HG03457 (cell line): ENCODE data around the gene HDAC4.

Experiments
- ATAC-seq: cut with Tn5 transposase; IDR thresholded peaks from one replicate; pipeline ENCODE4 v1.9.1; 2021; ENCODE audit warnings: moderate number of reproducible peaks; ENCODE audit not compliant: unreplicated experiment

Gene HDAC4

DNA sequence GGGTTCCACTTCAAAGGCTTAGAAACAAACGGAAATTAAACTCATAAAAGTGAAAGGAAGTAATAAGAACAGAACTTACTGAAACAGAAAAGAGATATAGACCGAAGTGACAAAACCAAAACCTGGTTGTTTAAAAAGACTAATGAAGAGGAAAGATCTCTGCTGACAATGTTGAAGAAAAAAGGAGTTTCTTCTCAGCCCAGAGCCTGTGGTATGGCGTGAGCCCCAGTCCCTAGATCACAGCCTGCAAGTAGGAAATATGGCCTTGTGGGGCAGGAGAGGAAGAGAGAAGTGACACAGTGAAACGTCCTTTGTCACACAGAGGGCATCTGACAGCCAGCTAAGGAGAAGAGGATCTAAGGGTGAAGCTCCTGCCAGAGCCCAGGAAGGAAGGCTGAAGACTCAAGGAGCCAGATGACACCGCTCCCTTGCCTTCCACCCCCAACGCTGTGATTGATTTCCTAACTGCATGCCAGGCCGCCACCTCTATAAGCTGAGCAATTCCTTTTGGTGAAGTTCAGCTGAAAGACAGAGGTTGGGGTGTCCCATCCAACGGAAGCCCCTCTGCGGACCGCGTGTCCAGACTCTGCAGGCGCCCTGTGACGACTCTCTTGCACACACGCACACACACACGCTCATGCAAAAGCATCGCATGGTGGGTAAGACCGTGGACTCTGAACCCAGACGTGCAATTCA is 141.1 kb downstream of the HDAC4 start:
- ATAC-seq, result no peak

DNA sequence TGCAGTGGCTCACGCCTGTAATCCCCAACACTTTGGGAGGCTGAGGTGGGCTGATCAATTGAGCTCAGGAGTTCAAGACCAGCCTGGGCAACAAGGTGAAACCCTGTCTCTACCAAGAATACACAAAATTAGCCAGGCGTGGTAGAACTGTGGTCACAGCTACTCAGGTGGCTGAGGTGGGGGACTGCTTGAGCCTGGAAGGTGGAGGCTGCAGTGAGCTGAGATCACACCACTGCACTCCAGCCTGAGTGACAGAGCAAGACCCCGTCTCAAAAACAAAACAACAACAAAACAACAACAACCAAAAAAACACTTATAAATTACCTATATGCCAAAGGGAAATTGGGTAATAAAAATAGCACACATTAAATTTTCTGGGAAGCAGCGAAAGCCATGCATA is 141.6 kb downstream of the HDAC4 start:
- no peak for ATAC-seq

DNA sequence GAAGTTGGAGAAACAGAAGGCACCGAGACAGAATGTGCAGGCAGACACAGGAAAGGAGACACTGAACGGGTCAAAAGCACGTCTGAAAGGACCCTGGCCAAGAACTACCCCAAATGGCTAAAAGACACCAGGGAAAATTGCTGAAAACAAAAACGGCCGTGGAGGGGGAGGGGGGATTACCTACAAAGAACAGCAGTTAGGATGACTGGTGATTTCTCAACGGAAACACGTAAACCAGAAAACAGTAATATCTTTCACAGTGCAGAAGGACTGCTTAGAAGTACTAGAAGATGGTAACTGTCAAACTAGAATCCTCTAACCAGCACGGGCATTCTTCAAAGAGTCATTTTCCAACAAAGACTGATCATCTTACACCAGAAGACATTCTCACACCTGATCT is 142.6 kb downstream of the HDAC4 start:
- ATAC-seq, result no peak

DNA sequence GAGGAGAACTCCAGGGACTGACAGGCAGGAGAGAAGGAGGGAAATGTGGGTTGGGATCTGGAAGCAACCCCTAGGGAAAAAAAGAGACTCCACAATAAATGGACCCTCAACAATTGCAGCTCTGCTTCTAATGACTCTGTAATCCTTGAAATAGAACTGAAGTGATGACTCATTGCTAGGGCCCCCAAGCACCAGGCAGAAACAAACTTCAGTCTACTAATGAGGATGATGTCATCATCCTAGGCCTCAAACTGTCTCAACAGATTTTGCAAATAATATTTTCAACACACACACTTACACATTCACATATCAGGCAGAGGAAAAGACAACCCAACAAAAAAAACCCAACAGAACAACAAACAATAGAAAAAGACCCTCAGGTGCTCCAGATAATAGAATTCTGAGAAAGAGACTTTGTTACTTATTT is 143.3 kb downstream of the HDAC4 start:
- no peak for ATAC-seq

DNA sequence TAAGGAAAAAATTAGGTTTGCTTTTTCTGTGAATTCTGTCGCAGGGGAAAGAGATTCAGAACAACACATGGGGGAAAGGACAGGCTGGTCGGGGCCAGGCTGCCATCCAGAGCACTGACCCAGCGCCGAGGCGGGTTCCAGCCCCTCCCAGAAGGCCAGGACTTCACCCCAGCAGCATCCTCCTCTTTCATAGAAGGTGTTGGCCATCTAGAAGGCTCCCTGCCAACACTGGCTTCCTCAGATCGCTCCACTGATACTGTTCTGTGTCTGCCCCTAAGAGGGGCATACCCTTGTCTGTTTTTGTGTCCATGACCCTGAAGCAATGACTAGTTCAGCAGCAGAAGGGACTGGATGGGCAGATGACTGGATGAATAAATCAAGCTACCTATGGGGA is 144.5 kb downstream of the HDAC4 start:
- ATAC-seq, result no peak

DNA sequence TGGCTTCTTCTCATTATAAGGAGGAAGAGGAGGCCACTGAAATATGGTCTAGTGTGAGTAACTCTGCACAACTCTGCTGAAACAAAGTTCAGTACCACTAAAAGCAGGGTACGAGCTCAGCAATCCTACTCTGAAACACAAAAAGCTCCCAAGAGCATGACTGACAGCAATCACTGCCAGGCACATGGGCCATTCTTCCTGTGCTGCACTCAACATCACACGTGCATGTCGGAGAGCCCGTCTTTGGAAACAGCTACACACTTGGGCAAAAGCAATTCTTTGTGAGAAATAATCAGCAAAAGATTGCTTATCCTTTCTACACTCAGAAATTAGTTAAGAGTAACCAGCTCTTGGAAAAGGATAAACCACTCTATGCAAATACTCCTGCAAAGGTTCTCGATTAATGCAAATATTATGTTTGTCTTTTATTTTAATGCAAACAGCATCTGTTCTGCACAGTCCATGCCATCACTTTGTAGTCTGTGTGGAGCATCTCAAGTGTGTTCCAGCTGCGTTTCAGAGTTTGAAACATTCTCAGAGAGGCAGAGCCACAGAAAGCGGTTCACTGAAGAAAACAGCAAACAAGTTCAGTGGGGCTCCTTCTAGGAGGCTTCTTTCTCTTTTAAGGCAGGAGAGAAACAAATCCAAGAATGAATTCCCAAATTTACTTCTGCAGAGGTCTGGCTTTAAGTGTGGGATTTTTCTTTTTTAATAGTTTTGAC is 145.0 kb downstream of the HDAC4 start:
- no peak for ATAC-seq

DNA sequence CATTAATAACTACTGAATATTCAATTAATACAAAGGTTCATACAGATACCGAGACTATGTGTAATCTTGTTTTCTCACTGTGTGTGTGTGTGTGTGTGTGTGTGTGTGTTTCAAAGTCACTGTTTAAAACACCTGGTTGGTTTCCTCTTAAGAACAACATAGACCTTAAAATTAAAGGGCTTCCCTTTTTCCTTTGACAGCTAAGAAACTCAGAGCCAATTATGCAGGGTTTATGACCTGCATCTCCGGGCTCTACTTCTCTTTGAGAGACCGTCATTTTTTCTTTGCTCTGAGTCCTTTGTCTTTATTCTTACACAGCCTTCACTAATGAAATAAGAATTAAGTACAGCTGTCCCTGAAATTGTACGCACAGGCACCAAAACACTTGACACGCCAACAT is 145.6 kb downstream of the HDAC4 start:
- ATAC-seq, result no peak

DNA sequence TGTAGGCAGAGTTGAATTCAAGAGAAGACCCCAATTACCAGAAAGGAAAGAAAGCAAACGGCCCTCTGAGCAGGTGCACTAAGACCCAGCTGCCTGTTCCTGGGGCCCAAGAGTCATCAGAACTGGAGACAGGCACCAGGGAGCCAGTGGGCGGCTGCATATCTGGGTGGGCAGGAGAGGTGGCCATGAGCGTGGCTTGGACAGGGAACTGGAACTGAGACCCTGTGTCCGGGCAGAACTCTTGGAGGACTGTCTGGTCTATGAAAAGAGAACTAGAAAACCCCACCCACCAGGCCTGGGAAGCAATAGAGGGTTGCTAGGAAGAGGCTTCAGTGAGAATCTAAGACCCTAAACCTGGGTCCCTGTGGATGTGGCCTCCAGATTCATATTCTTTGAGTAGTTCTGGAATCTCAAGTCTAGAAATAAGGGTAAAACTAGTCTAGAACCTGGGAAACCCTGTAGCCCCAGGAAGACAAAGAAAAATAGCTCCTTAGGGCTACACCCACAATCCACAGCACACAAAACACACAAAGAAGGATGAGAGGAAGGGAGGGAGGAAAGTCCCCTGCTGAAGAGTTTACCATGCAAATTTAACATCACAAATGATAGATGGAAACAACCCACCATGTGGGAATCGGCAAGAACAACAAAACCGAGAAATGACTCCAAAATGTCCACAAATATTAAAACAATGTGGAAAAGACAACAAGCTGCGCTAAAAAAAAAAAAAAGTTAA is 147.0 kb downstream of the HDAC4 start:
- ATAC-seq, result no peak

DNA sequence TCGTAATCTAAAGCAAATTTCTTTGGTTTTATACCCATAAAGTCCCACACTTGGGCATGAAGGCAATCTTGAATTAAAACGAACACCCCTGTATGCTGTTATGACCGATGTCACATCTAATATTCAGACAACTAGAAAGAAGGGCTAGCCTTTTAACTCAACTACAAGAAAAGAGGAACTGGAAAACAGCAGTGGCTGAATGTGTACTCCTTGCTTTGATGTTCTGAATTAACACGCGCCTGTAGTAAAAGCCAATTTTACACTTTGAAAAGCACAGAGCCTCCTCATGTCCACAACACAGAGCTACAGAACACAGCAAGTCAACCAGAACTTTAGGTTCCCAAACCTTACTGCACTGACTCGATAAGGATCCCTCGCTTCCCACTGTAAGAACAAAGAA is 147.6 kb downstream of the HDAC4 start:
- ATAC-seq, result no peak

DNA sequence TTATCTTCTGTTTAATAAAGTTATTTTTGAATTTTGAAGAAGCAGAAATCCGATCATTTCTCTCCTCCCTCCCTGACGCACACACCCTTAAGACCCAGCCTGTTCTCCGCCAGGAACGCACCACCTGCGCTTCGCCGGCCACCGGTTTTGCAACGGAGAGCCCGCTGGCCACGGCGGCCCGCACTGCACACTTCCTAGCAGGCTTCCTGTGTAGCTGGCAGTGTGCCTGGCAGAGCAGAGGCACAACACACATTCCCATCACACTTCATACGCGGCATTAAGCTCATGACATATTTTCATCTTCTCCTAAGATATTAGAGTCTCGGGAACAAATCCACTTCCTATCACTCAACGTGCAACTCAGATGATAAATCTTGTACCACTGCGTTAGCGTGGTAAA is 148.0 kb downstream of the HDAC4 start:
- ATAC-seq, result no peak

DNA sequence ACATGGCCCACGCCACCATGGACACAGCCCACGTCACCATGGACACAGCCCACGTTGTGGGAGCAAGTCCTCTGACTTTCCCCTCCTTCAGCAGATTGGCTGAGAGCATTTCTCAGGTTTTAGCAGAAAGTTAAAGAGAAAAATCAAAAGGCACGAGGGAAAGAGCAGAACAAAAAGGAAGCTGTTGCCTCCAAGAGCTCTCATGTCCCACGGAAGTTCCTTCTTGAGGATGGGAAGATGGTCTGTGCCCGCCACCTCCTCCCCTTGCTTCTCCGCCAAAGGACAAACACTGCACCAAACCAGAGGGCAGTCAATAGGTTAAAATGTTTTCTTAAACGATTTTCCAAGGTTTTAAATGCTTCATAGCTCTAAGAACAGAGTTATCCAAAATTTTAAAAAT is 148.4 kb downstream of the HDAC4 start:
- ATAC-seq, result no peak

DNA sequence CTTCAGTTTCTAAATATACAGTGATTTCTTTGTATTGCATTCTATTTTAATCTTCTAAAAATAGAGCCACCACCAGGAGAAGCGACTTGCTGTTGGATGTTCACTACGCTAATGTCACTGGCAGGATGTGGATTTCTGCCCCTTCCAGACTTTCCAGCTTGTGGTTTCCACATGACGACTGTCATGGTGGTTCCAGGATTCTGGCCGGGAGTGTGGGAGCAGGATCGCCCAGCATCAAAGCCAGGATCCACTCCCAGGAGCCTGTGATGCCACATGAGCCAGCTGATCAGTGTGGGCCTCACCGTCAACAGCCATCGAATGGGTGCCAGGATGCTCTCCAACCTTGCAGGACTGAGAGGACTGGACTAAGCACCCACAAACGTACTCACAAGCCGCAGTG is 148.8 kb downstream of the HDAC4 start:
- no peak for ATAC-seq

DNA sequence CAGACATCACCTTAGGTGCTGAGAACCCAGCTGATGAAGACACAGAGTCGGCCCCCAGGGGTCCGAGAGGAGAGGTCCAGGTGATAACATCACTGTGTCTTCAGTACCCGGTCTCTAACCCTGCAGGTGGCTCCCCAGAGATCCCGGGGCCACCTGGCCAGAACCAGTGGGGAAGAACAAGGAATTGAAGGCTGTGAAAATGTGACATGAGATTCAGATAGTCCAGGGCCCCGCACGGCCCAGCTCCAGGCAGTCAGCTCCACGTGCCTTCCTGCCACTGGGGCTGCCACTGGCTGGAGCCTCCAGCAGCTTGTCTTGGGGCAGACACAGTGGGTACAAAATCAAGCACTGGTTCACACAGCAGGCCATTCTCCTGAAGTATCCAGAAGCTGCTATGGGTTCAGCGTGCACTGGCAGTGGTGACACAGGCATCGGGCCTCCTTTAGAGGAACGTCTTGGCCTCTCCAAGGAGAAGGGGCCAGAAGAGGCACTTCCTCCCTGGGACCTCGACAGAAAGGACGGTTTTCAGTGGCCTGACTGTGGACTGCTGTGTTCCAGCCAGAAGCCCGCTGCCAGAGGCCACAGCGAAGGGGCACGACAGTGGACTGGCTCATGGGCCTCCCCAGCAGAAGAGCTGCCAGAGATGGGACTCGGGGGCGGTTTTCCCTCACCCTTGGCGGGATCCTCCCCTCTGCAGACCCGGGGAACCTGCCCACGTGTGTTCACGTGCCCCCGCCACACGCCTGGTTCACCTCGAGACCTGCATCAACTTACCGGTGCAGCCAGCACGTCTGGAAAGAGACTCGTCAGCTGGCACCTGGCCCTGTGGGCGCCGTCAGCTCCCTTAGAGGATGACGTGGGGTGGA is 150.4 kb downstream of the HDAC4 start:
- ATAC-seq, result no peak

DNA sequence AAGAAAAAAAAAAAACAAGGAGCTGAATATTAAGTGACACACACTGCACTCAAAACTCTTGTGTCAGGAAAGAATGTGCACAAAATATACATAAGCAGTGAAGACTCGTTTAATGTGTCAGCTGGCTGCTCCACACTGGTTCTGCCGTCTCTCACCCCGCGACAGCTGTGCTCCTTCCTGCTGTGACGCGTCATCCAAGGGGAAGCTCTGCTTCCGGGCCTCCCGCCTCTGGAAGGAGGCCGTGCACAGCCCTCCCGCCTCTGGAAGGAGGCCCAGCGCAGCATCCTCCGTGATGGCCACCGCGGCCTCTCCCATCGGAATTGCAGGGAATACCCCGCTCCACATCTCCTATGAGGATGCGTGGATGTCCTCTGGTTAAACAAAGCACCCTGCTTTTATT is 151.0 kb downstream of the HDAC4 start:
- ATAC-seq, result no peak

DNA sequence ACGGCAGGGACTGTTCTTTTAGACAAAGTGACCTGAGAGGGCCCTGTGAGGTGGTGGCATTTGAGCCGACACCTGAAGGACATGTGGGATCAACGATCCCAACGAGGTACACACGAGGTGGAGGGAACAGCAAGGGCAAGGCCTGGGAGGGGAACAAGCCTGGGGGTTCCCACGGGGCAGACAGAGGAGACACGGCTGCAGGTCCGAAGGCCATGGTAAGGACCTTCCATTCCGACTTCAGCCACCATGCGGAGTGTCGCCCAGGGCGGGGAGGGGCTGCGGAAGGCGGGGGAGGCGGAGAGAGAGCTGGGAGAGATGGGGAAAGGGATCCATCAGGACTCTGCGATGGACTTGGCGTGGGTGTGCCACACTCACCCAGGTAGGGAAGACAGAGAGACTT is 151.8 kb downstream of the HDAC4 start:
- ATAC-seq, result no peak

DNA sequence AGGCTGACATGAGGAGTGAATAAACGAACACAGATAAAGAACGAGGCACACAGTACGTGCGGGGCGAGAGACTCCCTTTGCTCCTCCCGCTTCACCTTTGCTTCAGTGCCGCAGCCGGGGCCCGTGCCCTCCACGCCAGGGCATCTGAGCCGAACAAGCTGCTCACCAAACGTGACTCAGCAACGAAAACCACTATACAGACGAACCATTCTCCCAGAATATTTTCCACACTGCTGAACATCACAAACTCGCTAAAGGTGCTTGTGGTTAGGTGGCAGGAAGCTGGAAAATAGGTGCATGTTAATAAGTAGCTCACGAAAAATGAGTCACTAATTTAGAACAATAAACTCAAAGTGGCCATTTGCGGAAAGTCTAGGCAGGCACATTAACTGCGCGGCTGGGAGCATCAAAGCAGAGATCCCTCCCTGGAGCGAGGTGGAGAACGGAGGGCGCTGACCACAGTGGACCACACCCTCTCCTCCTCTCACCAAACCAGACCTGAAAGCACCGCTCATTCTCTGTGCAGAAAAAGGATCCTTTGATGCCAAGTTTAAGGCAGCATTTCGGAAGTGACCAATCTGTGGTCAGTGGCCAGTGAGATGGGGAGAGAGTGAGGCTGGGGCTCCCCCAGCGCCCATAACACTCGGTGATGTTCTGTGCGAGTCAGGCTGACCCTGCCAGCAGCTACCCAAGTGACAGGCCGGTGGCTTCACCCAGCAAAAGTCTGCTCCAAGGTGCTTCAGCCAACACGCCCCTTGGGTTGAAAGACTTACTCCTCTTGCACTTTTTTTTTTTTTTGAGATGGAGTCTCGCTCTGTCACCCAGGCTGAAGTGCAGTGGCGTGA is 153.2 kb downstream of the HDAC4 start:
- ATAC-seq, result no peak

DNA sequence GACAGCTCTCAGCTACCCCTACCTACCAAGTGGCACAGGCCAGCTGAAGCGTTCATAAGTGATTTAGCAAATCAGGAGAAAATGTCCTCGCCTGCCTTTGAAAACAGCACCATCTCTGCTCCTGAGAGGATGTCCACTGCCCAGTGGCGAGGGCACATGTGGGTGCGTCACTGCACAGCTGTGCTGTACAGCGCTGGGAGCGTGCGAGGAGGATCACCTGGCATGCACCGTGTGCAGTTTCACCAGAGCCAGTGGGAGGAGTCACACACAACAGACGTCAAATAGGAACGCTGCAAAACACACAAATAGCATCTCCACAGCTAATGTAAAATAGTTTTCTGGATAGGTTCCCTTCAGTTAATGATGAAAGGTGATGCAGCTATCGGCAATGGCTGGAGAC is 154.1 kb downstream of the HDAC4 start:
- no peak for ATAC-seq

DNA sequence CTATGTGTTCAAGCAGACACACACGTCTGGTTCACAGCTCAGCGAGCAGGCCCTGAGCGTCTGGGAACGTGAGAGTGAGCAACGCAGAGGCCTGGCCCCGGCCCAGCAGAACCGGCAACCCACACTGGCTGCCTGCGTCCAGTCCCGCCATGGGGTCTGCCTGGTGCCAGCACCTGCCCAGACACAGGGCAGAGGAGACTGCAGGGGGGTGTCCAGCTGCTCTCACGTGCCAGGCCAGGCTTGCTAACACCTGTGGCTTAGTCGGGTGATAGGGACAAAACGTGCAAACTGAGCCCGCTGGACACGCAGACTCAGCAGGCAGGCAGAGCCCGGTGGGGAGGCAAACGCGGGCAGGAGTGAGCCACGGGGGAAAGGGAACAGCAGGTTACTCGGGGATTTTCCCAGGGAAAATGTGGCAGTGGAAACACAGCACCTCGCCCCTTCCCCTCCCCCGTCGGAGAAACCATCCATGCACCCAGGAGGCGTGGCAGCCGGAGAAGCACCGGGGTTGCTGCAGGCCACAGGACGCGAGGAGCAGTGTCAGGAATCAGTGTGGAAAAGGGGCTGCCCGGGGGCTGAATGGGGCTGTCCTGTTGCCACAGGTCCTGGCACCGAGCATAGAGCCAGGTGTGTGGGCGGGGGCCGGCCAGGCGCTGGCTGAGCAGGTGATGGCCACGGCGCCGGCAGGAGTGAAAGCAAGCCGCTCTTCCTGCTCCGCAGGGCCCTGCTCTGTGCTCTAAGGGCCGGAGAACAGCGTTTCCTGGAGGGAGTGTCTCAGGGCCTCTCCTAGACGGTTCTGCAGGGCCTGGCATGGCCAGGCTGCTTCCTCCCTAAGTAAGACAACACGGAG is 154.7 kb downstream of the HDAC4 start:
- no peak for ATAC-seq

DNA sequence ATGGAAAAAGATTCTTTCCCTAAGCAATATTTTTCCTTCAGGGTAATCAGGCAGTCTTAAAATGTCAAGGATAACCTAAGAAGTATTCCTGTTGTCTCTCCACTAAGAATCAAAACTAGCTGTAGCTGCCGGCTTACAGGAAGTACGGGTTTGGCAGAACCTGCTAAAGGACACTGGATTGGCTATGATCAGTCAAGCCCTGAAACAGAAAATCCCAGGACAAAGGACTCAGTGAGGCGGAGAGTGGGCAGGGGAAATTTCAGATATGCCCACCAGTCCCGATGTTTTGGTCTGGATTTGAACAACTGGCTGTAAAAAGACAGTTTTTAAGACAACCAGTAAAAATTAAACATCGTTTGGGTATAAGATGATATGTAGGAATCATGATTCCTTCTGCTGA is 155.7 kb downstream of the HDAC4 start:
- ATAC-seq, result no peak
